HG03095 (cell line): Measurements from ENCODE around the gene RALGPS2.
A peak's percentile ranks its signal among the peaks of the same experiment; 100 is the strongest.

Experiments
- ATAC-seq: cut with Tn5 transposase; IDR thresholded peaks from one replicate; pipeline ENCODE4 v1.9.1; 2021; ENCODE audit warnings: moderate library complexity; ENCODE audit not compliant: unreplicated experiment

RALGPS2 gene

GRCh38 chr1:178912597-178912996 is 187.6 kb downstream of the RALGPS2 start:
- no peak for ATAC-seq

- no peak for ATAC-seq
Measured at GRCh38 chr1:178916448-178917174, 191.6 kb downstream of the RALGPS2 start.

- no peak for ATAC-seq
Measured at GRCh38 chr1:178918308-178918707, 193.3 kb downstream of the RALGPS2 start.

- ATAC-seq = no peak
Measured at GRCh38 chr1:178918955-178919354, 193.9 kb downstream of the RALGPS2 start.

- ATAC-seq = no peak
Measured at GRCh38 chr1:178919581-178919980, 194.5 kb downstream of the RALGPS2 start.

- no peak for ATAC-seq
Measured at GRCh38 chr1:178921499-178921898, 196.5 kb downstream of the RALGPS2 start.

GRCh38 chr1:178923512-178923911 is 198.5 kb downstream of the RALGPS2 start:
- ATAC-seq = no peak

DNA sequence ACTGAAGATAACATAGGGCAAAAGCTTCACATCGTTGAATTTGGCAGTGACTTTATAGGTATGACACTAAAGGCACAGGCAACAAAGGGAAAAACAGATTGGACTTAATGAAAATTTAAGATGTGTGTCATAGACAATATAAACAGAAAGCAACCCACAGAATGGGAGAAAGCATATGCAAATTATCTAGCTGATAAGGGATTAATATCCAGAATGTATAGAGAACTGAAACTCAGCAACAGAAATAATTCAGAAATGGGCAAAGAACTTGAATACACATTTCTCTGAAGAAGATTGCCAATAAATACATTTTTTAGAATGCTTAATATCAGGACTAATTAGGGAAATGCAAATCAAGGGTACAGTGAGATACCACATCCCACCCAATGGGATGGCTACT is 201.0 kb downstream of the RALGPS2 start:
- no peak for ATAC-seq

DNA sequence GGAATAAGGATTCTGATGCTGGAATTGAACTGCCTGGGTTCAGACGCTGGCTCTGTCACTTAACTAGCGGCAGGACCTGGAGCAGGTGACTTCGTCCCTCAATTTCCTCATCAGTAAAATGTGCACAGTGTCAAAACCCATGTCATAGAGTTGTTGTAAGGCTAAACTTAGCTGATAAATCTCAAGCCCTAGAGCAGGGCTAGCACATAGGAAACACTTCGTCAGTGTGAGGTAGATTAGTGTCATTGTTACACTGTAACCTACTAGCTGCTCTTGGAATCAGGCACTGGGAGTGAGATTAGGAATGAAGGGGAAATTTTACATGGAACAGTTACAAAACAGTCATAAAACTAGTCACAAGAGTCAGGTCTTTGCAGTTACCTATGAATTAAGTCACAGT is 202.0 kb downstream of the RALGPS2 start:
- ATAC-seq = no peak

- no peak for ATAC-seq
Measured at GRCh38 chr1:178928041-178928440, 203.0 kb downstream of the RALGPS2 start.

- ATAC-seq = no peak
Measured at GRCh38 chr1:178928976-178929375, 203.9 kb downstream of the RALGPS2 start.

DNA sequence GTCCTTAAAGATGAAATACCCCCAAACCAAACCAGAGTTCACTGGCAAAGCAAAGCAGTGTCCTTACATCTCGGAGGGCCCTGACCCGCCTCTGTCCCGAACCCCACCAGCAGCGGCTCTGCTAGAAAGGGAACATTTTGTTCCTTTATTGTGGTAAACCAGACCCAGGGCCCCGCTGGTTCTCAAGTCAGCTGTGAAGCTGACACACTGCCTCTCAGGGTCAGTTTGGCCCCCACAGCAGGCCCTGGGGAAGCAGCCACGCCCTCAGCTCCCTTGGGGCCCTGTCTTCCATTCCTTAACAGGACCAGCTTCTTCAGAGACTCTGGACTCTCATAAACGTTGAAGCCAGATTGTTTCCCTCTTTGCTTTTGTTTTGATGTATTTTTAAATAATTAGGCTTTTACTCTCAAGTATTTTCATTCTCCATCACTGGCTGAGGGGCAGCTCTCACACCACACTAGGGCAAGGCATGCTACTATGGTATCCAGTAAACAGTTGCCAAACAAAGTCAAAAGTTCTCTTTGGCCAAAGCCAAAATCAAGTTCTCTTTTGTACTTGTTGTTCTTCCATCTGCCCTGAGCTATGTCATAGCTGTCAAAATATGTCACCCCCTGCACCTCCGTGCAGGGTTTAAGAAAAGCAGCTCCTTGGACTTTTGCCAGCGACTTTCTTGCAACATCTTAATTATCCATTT is 207.0 kb downstream of the RALGPS2 start:
- ATAC-seq = no peak

GRCh38 chr1:178932552-178932906 is 207.5 kb downstream of the RALGPS2 start:
- no peak for ATAC-seq

- ATAC-seq = no peak
Measured at GRCh38 chr1:178933105-178933561, 208.1 kb downstream of the RALGPS2 start.

- ATAC-seq = peak; percentile 46
Measured at GRCh38 chr1:178933709-178934490, 208.9 kb downstream of the RALGPS2 start.

GRCh38 chr1:178934546-178934945 is 209.5 kb downstream of the RALGPS2 start:
- ATAC-seq = no peak

DNA sequence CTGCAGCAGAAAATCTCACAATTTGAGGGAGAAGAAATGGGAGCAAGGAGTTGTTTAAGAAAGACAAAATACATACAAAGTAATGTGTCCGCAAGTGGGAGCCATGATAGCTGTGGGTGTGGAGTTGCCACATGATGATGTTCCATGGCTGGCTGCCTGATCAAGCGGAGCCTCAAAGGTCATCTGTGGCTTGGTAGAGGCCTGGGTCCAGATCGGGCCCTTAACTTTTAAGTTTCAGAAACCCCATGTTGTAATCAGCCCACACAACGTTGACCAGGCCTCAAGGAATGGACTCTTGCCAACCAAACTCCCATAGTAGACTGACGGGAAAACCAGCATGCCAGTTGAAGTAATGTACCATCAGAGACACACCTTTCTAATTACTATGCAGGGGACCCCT is 210.6 kb downstream of the RALGPS2 start:
- ATAC-seq = no peak

DNA sequence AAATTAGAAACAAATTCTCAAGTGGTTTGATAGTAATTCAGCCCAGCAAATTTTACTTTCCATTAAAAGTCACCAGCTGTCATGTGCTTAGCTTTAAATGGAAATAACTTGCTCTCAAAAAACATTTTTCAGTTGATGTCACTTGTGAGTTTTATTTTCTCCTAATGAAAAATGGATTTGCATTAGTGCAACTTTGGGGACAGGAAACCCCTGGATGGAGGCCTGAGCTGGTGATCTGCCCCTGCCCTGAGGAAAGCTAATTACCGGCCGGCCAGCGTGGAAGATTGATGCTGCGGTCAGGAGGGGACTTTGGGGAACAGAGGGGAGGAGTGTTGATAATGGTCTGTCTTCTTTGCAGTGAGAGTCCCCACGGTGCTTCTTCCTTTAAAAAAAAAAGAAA is 212.7 kb downstream of the RALGPS2 start:
- no peak for ATAC-seq

GRCh38 chr1:178938101-178938958 is 213.3 kb downstream of the RALGPS2 start:
- no peak for ATAC-seq

DNA sequence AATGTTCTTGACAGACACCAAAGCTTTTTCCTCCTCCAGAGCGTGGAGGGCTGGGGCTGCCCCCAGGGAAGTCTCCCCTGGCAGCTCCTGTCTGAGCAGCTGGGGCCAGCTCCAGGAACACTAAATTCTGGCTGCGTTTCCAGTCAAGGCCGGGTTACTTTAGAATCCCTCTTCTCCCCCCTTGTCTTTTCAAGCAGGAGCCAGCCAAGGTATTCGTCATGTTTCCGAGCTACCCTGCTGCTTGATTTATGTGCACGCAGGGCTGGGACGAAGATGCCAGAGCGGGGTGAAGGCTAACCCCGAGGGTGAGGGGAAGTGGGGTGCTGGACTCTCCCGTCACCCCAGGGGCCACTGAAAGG is 213.9 kb downstream of the RALGPS2 start:
- no peak for ATAC-seq
